Osteocyte (in vitro differentiated cells): Measurements from ENCODE around the gene ANTKMT. TPM values are rescaled to one million over a fixed set of nuclear protein-coding genes. Genes with fewer than 3 reads are reported as not detected.

Experiments
- DNase-seq: peaks from one replicate; pipeline ENCODE4 v3.0.0; 2021; ENCODE audit warnings: mixed read lengths; ENCODE audit not compliant: unreplicated experiment; ENCODE audit errors: extremely low spot score
- H3K27ac Mint-ChIP-seq: one replicate; pipeline ENCODE4 v1.8.0; 2021; ENCODE audit warnings: mild to moderate bottlenecking, mixed read lengths; ENCODE audit not compliant: unreplicated experiment
- H3K27me3 Mint-ChIP-seq: one replicate; pipeline ENCODE4 v1.8.0; 2021; ENCODE audit warnings: mixed read lengths; ENCODE audit not compliant: unreplicated experiment
- H3K36me3 Mint-ChIP-seq: one replicate; pipeline ENCODE4 v1.8.0; 2021; ENCODE audit warnings: mixed read lengths; ENCODE audit not compliant: unreplicated experiment
- H3K4me1 Mint-ChIP-seq: one replicate; pipeline ENCODE4 v1.8.0; 2021; ENCODE audit warnings: mixed read lengths; ENCODE audit not compliant: unreplicated experiment
- H3K4me3 Mint-ChIP-seq: one replicate; pipeline ENCODE4 v1.8.0; 2021; ENCODE audit warnings: mild to moderate bottlenecking, moderate library complexity, mixed read lengths; ENCODE audit not compliant: unreplicated experiment
- H3K9me3 Mint-ChIP-seq: one replicate; pipeline ENCODE4 v1.8.0; 2021; ENCODE audit warnings: mixed read lengths; ENCODE audit not compliant: unreplicated experiment
- CTCF ChIP-seq: fragments of 200-600 bp; sonication (generic); IDR thresholded peaks from 2 replicates; pipeline ENCODE4 v1.5.0; 2021; ENCODE audit warnings: antibody characterized with exemption, mild to moderate bottlenecking, moderate library complexity
- total RNA-seq: library from RNA; stranded (reverse); gene quantifications from 2 replicates; pipeline ENCODE4 v1.2.1, GENCODE V29; 2021

The ANTKMT gene
- total RNA-seq, 1 donor from 2014 or later = 41.7 TPM

GRCh38 chr16:681746-682427 is 39.1 kb upstream of the ANTKMT start:
- no peak for TF ChIP-seq CTCF
- no peak for DNase-seq

GRCh38 chr16:682493-683395 is 38.2 kb upstream of the ANTKMT start:
- Mint-ChIP-seq H3K9me3 (no peaks in the 10 kb centered on the region), H3K4me3 (peak overlapping the region; percentile 71), H3K36me3 (peaks cover 14% of the 10 kb centered on the region), H3K27ac (no peak overlapping the region), H3K27me3 (no peaks in the 10 kb centered on the region), H3K4me1 (peaks cover 23% of the 10 kb centered on the region)
- no peak for TF ChIP-seq CTCF
- no peak for DNase-seq

More at GRCh38 chr16:681746-682427, 39.1 kb upstream of the ANTKMT start:
- Mint-ChIP-seq H3K9me3 (no peaks in the 10 kb centered on the region), H3K4me3 (peak overlapping the region; percentile 81), H3K36me3 (peaks cover 14% of the 10 kb centered on the region), H3K27me3 (no peaks in the 10 kb centered on the region), H3K27ac (peak overlapping the region; percentile 23), H3K4me1 (peaks cover 23% of the 10 kb centered on the region)

- no peak for DNase-seq
- H3K9me3 Mint-ChIP-seq = no peaks in the 10 kb centered on the region
- TF ChIP-seq CTCF = no peak
- no peaks in the 10 kb centered on the region for H3K27me3 Mint-ChIP-seq
- peaks cover 23% of the 10 kb centered on the region for H3K4me1 Mint-ChIP-seq
- H3K27ac Mint-ChIP-seq = peak overlapping the region; percentile 41
- H3K4me3 Mint-ChIP-seq = peak overlapping the region; percentile 71
- H3K36me3 Mint-ChIP-seq = peaks cover 14% of the 10 kb centered on the region
These were observed 37.4 kb upstream of the ANTKMT start for GRCh38 chr16:683396-684070.

GRCh38 chr16:684071-684794 is 36.7 kb upstream of the ANTKMT start, which contains the start of gene JMJD8:
JMJD8 (minus strand) TSS chr16:684334; CDS start chr16:684319, 15 bp downstream.
- peak; percentile 98 for DNase-seq
- no peaks in the 10 kb centered on the region for H3K9me3 Mint-ChIP-seq
- peak within 1 kb of the TSS; percentile 71 for H3K4me3 Mint-ChIP-seq
- peak within 1 kb of the TSS; percentile 75 for H3K27ac Mint-ChIP-seq
- no peaks in the 10 kb centered on the region for H3K27me3 Mint-ChIP-seq
- TF ChIP-seq CTCF = no peak
- peaks cover 14% of the 10 kb centered on the region for H3K36me3 Mint-ChIP-seq
- peaks cover 26% of the 10 kb centered on the region for H3K4me1 Mint-ChIP-seq
